Keratinocyte (primary cell): ENCODE measurements around the gene ERCC6. TPM values are rescaled to one million over a fixed set of nuclear protein-coding genes. Genes with fewer than 3 reads are reported as not detected.

Experiments
- DNase-seq: peaks from one replicate; pipeline ENCODE4 v3.0.0-alpha.2; 2011; ENCODE audit warnings: low read depth, missing footprints, low spot score
- FAIRE-seq: peaks from 2 replicates; lab custom pipeline; 2011; peaks lifted over from hg19 to GRCh38; lab: Jason Lieb, UNC
- H2AFZ ChIP-seq: 2 replicates; pipeline ENCODE4 v1.6.0; 2012; ENCODE audit warnings: low read length, control low read depth, inconsistent platforms; ENCODE audit not compliant: control insufficient read depth
- H3K27ac ChIP-seq: 2 replicates; pipeline ENCODE4 v1.5.1; 2011; ENCODE audit warnings: low read length; ENCODE audit not compliant: control insufficient read depth, insufficient read depth
- H3K27me3 ChIP-seq: 3 replicates; pipeline ENCODE4 v1.6.0; 2011; ENCODE audit warnings: low read length; ENCODE audit not compliant: control insufficient read depth, insufficient read depth; ENCODE audit errors: extremely low read depth
- H3K36me3 ChIP-seq, 2 experiments: 2 replicates in 1 of 2; 3 replicates in 1 of 2; pipeline ENCODE4 v1.5.1; 2011; ENCODE audit warnings: low read length in 2 of 2, mild to moderate bottlenecking in 1 of 2; ENCODE audit not compliant: control insufficient read depth in 2 of 2, insufficient read depth in 2 of 2; ENCODE audit errors: extremely low read depth in 1 of 2
- H3K4me1 ChIP-seq: 3 replicates; pipeline ENCODE4 v1.5.1; 2011; ENCODE audit warnings: low read length; ENCODE audit not compliant: control insufficient read depth, insufficient read depth; ENCODE audit errors: extremely low read depth
- H3K4me2 ChIP-seq: 3 replicates; pipeline ENCODE4 v1.6.0; 2011; ENCODE audit warnings: low read depth, low read length; ENCODE audit not compliant: control insufficient read depth, insufficient read depth; ENCODE audit errors: extremely low read depth
- H3K4me3 ChIP-seq, 3 experiments: fragments of 200-600 bp in 1 of 3; sonication (generic) in 1 of 3; 2 replicates in 2 of 3; 3 replicates in 1 of 3; pipeline ENCODE4 v1.5.1; 2011 to 2016; ENCODE audit warnings: low read length in 3 of 3, mild to moderate bottlenecking in 3 of 3, control low read depth in 2 of 3, inconsistent platforms in 1 of 3, low read depth in 1 of 3, mixed read lengths in 1 of 3, mixed run types in 1 of 3, moderate library complexity in 1 of 3; ENCODE audit not compliant: control insufficient read depth in 2 of 3, insufficient read depth in 2 of 3; ENCODE audit errors: extremely low read depth in 1 of 3
- H3K79me2 ChIP-seq: 2 replicates; pipeline ENCODE4 v1.6.0; 2012; ENCODE audit warnings: low read length; ENCODE audit not compliant: control insufficient read depth, insufficient read depth
- H3K9ac ChIP-seq: 3 replicates; pipeline ENCODE4 v1.6.0; 2011; ENCODE audit warnings: low read length; ENCODE audit not compliant: control insufficient read depth, insufficient read depth; ENCODE audit errors: extremely low read depth
- H3K9me1 ChIP-seq: 3 replicates; pipeline ENCODE4 v1.6.0; 2011; ENCODE audit warnings: low read length; ENCODE audit not compliant: control insufficient read depth, insufficient read depth; ENCODE audit errors: extremely low read depth
- H3K9me3 ChIP-seq: 2 replicates; pipeline ENCODE4 v1.5.1; 2012; ENCODE audit warnings: low read depth, low read length; ENCODE audit not compliant: control insufficient read depth
- H4K20me1 ChIP-seq: 3 replicates; pipeline ENCODE4 v1.6.0; 2011; ENCODE audit warnings: low read length; ENCODE audit not compliant: control insufficient read depth, insufficient read depth; ENCODE audit errors: extremely low read depth
- EZH2 ChIP-seq: IDR thresholded peaks from one replicate; pipeline ENCODE4 v1.6.1; 2012; ENCODE audit warnings: inconsistent platforms, mild to moderate bottlenecking, low read length, moderate library complexity
- dilution Hi-C: fragments of 300-500 bp; cut with MboI; formaldehyde crosslinking; loops from one replicate; pipeline ENCODE4 v1.7.0; 2020; ENCODE audit warnings: low sequenced_read_pairs; ENCODE audit not compliant: extremely low pct_ligation_motif_present
- polyA plus RNA-seq, 5 experiments: library from polyadenylated mRNA; depleted of rRNA in 3 of 5; stranded (reverse) in 3 of 5; stranded (forward) in 1 of 5; unstranded in 1 of 5; fragments of >200 nt; gene quantifications; 1 replicate in 1 of 5; 2 replicates in 3 of 5; 3 replicates in 1 of 5; pipeline versions ENCODE4 v1.2.1 to v1.2.3, GENCODE V29; 2011 to 2012; ENCODE audit warnings: missing spikeins in 2 of 5, low read depth in 1 of 5, low replicate concordance in 1 of 5
- TF ChIP-seq, protein P1 (sequence below), 3 experiments: IDR thresholded peaks in 1 of 3; conservative IDR thresholded peaks in 1 of 3; optimal IDR thresholded peaks in 1 of 3; 2 replicates in 2 of 3; 3 replicates in 1 of 3; pipeline versions ENCODE3 to v1.5.1; 2011; ENCODE audit warnings: low read length in 3 of 3, mild to moderate bottlenecking in 3 of 3, moderate library complexity in 2 of 3, control low read depth in 1 of 3, inconsistent platforms in 1 of 3; ENCODE audit not compliant: insufficient read depth in 2 of 3; ENCODE audit errors: extremely low read depth in 1 of 3

The ERCC6 gene
- polyA plus RNA-seq, 1 donor (not counting 4 experiments of a cell fraction or from before 2014, with no cell fraction given), result 36.8 TPM

DNA sequence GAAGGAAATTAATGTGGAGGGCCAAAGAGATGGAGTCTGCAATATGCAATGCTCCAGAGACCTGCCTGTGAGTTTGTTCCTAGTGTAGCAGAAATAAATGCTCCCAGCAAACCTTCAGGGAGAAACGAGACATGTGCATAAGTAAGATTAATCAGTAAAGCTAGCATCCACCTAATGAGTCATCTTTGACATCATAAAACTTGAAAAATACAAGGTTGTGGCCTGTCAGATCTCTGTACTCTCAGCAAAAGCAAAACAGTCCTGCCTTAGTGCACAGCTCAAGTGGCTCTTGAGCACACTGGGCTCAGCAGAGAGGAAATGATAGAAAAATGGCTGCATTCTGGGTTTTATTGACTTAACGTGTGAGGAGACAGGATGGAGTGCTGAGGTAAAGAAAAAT is 32.5 kb upstream of the ERCC6 start:
- H3K9ac ChIP-seq, result no peak overlapping the region
- no peak overlapping the region for H3K4me3 ChIP-seq
- H4K20me1 ChIP-seq, result no peaks in the 10 kb centered on the region
- no peak overlapping the region for H3K27ac ChIP-seq
- dilution Hi-C loops, result no loop called here
- H3K36me3 ChIP-seq, result no peaks in the 10 kb centered on the region
- H3K4me2 ChIP-seq, result no peak overlapping the region
- peak; percentile 58 for FAIRE-seq
- H2AFZ ChIP-seq, result no peak overlapping the region
- H3K79me2 ChIP-seq, result no peaks in the 10 kb centered on the region
- H3K4me1 ChIP-seq, result peaks cover 14% of the 10 kb centered on the region
- H3K9me3 ChIP-seq, result peaks cover 2% of the 10 kb centered on the region
- no peak for DNase-seq
- TF ChIP-seq EZH2, result no peak
- TF ChIP-seq, protein P1, sequence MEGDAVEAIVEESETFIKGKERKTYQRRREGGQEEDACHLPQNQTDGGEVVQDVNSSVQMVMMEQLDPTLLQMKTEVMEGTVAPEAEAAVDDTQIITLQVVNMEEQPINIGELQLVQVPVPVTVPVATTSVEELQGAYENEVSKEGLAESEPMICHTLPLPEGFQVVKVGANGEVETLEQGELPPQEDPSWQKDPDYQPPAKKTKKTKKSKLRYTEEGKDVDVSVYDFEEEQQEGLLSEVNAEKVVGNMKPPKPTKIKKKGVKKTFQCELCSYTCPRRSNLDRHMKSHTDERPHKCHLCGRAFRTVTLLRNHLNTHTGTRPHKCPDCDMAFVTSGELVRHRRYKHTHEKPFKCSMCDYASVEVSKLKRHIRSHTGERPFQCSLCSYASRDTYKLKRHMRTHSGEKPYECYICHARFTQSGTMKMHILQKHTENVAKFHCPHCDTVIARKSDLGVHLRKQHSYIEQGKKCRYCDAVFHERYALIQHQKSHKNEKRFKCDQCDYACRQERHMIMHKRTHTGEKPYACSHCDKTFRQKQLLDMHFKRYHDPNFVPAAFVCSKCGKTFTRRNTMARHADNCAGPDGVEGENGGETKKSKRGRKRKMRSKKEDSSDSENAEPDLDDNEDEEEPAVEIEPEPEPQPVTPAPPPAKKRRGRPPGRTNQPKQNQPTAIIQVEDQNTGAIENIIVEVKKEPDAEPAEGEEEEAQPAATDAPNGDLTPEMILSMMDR (optimal IDR thresholded peaks at IDR 0.05 in 1 of 3, IDR thresholded peaks at IDR 0.05 in 1 of 3, conservative IDR thresholded peaks at IDR 0.05 in 1 of 3; ENCODE audit: extremely low read depth in 1 of 3, insufficient read depth in 2 of 3, low read length in 3 of 3), result no peak
- H3K27me3 ChIP-seq, result no peaks in the 10 kb centered on the region
- no peaks in the 10 kb centered on the region for H3K9me1 ChIP-seq

DNA sequence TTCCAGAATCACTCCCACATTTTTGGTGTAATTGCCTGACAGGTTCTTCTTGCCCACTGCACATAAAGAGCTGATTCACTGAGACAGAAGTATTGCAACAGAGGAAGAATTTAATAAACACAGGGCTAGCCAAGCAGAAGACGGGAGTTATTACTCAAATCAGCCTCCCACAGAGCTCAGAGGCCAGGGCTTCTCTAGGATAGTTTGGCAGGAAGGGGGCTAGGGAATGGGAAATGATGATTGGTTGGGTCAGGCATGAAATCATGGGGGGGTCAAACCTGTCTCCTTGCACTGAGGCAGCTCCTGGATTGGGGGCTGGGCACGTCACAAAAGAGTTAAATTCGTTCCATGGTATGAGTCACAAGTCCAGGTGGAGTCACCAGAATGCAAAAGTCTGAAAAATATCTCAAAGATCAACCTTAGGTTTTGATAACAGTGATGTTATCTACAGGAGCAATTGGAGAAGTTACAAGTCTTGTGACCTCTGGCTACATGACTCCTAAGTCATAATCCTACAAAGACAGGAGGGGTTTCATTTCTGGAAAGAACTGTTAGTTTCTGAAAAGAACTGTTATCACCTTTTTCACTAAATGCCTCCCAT is 30.2 kb upstream of the ERCC6 start:
- H3K9me1 ChIP-seq, result no peaks in the 10 kb centered on the region
- H3K27ac ChIP-seq, result no peak overlapping the region
- DNase-seq (no peak), FAIRE-seq (peak; percentile 49)
- H3K27me3 ChIP-seq, result no peaks in the 10 kb centered on the region
- H4K20me1 ChIP-seq, result no peaks in the 10 kb centered on the region
- peak overlapping the region; percentile 16 for H3K4me2 ChIP-seq
- H2AFZ ChIP-seq, result peak overlapping the region; percentile 37
- peaks cover 2% of the 10 kb centered on the region for H3K9me3 ChIP-seq
- H3K9ac ChIP-seq, result no peak overlapping the region
- dilution Hi-C loops, result no loop called here
- peaks cover 14% of the 10 kb centered on the region for H3K4me1 ChIP-seq
- TF ChIP-seq EZH2, result no peak
- TF ChIP-seq, protein P1 (optimal IDR thresholded peaks at IDR 0.05 in 1 of 3, IDR thresholded peaks at IDR 0.05 in 1 of 3, conservative IDR thresholded peaks at IDR 0.05 in 1 of 3; ENCODE audit: extremely low read depth in 1 of 3, insufficient read depth in 2 of 3, low read length in 3 of 3), result no peak
- H3K36me3 ChIP-seq, result no peaks in the 10 kb centered on the region
- H3K4me3 ChIP-seq, result no peak overlapping the region
- no peaks in the 10 kb centered on the region for H3K79me2 ChIP-seq
